ENCODE data around the gene CCT4. TPM values are rescaled to one million over a fixed set of nuclear protein-coding genes. Genes with fewer than 3 reads are reported as not detected.
A peak's percentile ranks its signal among the peaks of the same experiment; 100 is the strongest.
"Not testable (repeated sequence)": the region's sequence is repeated elsewhere in the genome, so short reads cannot be mapped to it uniquely, and the experiment has no call there.

Gene CCT4, protein sequence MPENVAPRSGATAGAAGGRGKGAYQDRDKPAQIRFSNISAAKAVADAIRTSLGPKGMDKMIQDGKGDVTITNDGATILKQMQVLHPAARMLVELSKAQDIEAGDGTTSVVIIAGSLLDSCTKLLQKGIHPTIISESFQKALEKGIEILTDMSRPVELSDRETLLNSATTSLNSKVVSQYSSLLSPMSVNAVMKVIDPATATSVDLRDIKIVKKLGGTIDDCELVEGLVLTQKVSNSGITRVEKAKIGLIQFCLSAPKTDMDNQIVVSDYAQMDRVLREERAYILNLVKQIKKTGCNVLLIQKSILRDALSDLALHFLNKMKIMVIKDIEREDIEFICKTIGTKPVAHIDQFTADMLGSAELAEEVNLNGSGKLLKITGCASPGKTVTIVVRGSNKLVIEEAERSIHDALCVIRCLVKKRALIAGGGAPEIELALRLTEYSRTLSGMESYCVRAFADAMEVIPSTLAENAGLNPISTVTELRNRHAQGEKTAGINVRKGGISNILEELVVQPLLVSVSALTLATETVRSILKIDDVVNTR
- 289 TPM for polyA plus RNA-seq (2012; ENCODE audit: insufficient read depth, insufficient read length)

DNA sequence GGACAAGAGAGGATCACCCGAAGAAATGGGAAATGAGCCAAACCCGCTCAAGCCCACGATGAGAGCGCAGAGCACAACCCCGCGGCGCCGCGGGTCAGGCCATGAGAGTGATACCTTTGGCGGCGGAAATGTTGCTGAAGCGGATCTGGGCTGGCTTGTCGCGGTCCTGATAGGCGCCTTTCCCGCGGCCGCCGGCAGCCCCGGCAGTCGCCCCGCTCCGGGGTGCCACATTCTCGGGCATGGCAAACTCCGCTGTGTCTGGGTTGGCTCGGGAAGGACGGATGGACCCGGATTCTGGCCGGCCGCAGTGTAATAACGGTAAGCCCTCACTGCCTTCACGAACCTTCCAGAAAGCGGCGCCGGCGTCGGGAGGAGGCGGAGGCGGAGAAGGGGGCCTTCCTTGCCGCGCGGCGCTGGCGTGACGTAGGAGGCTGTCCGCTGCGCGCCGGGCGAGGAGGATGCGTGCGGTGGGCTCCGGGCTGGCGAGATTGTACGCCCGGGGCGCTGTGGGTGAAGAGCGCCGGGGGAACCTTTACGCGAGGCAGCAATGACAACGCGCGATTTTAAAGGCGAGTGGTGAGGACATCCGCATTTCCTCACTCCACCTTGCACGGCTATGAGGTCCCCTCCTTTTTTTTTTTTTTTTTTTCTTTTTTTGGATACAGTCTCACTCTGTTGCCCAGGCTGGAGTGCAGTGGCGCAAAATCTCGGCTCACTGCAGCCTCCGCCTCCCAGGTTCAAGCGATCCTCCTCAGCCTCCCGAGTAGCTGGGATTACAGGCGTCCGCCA lies at the start of gene CCT4:
Gene CCT4, minus strand, starts transcription at position 390 of the 789 bp plus-strand sequence. Its CDS starts 149 bp downstream, at position 241.
- peak; percentile 85 for DNase-seq (ENCODE audit: low read depth, low spot score)
- peak within 1 kb of the TSS; percentile 83 for H3K4me3 ChIP-seq (ENCODE audit: low read length)

DNA sequence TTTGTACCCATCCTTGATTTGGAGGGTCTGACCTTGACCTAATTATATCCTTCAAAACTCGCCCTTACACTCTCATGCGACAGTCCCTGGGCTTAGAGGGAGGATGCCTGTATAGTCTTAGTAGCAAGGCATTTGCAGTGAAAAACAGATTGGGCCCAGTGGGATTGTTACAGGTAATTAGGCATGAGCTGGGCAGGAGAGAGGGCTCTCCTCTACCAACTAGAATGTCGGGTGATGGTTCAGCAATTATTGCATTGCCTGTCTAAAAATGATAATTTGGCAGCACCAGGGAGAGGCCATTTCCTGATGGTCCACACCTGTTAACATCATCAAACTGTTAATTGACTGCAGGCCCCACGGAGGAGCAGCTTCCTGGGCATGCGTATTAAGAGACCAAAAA lies 49.4 kb upstream of the CCT4 start:
- no peak for DNase-seq (ENCODE audit: low read depth, low spot score)
- H3K4me3 ChIP-seq (ENCODE audit: low read length) = no peak overlapping the region

DNA sequence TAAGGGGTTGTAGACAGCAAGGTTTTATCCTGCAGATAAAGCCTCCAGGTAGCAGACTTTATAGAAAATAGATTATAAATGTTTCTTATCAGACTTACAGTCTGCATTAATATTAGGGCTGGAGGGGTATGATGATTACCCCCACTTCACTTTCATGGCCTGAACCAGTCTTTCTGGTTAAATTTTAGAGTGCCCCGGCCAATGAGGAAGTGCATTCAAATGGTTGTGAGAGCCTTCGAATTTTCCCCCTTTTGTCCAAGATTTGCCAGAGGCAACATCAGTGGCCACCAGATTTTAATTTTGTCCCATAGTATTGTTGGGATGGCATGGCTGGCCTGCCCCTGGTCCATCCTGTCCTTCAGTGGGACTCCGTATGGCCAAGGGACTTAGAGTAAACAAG lies 48.6 kb upstream of the CCT4 start:
- no peak overlapping the region for H3K4me3 ChIP-seq (ENCODE audit: low read length)
- no peak for DNase-seq (ENCODE audit: low read depth, low spot score)

DNA sequence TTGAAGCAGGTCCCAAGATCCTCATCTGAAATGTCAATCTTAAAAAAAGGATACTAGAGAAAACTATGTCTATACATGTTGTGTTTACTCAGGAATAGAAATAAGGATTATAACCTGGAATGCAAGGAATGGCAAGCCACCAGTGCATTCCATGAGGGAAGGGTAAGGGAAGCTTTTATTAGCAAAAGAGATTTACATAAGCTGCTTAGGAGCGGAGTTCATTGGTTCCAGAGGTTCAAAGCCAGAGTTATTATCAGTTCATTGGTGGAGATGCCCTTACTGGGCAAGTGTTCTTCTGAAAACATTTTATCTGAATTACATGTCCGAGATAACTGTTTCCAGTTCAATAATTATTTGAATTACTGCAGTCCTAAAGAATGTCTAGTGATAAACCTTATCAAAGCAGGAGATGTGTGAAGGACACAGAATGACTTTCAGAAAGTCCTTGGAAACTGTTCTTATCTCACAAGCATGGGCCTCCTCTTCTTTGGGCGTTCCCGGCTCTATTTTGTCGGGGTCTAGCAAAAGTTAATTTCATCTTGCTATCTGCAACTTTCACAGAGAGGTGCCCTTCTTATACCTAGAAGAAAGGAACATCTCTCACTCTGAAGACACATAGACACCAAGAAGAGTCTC lies 40.5 kb upstream of the CCT4 start:
- no peak overlapping the region for H3K4me3 ChIP-seq (ENCODE audit: low read length)
- DNase-seq (ENCODE audit: low read depth, low spot score) = no peak

- H3K4me3 ChIP-seq (ENCODE audit: low read length) = no peak overlapping the region
- DNase-seq (ENCODE audit: low read depth, low spot score) = no peak
These were observed 38.3 kb upstream of the CCT4 start for GRCh38 chr2:61926531-61927477.

GRCh38 chr2:61924895-61925663 lies 36.6 kb upstream of the CCT4 start:
- no peak for DNase-seq (ENCODE audit: low read depth, low spot score)
- H3K4me3 ChIP-seq (ENCODE audit: low read length) = no peak overlapping the region

DNA sequence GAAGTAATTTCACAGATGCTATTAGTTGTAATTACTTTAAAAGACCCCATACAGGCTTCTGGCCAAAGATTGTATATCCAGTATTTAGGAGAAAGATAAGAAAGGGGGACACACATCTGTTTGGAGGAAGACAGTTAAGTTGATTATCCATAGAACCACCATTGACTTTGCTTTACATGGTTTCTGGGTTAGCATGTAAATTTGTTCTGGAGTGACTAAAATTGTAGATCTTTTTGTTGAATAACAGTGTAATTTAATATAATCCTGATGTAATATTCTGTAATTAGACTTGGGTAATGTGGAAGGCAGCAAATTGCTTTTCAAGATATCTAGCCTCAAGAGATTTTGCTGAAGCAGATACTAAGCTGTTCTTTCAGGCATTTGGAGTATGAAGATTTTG lies 34.3 kb upstream of the CCT4 start:
- no peak for DNase-seq (ENCODE audit: low read depth, low spot score)
- H3K4me3 ChIP-seq (ENCODE audit: low read length) = no peak overlapping the region

DNA sequence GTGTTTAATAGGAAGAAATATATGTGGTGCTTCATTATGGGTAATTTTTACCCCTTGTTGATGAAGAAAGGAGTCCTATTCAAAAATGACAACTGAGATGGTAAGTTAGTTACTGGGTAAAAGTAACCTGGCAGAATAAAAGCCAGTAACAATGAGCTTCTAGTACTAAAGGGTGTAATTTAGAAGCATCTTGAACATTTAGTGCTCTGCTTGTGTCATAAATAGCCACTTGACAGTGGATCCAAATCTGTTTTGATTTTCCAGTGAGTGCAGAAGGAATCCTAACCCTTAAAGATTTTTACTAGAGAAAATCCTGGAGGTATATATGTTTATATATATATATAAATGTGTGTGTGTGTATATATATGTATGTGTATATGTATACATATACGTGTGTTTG lies 32.1 kb upstream of the CCT4 start:
- no peak overlapping the region for H3K4me3 ChIP-seq (ENCODE audit: low read length)
- DNase-seq (ENCODE audit: low read depth, low spot score) = no peak

DNA sequence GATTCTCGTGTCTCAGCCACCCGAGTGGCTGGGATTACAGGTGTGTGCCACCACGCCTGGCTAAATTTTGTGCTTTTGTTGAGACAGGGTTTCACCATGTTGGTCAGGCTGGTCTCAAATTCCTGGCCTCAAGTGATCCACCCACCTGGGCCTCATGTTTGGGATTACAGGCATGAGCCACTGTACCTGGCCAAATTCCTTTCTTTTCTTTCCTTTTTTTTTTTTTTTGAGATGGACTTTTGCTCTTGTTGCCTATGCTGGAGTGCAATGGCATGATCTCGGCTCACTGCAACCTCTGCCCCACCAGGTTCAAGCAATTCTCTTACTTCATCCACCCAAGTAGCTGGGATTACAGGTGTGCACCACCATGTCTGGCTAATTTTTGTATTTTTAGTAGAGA lies 26.3 kb upstream of the CCT4 start:
- not testable (repeated sequence) for DNase-seq (ENCODE audit: low read depth, low spot score)

GRCh38 chr2:61911510-61911909 lies 23.1 kb upstream of the CCT4 start:
- DNase-seq (ENCODE audit: low read depth, low spot score) = no peak
- H3K4me3 ChIP-seq (ENCODE audit: low read length) = no peak overlapping the region

More for the DNA sequence above, 26.3 kb upstream of the CCT4 start:
- H3K4me3 ChIP-seq (ENCODE audit: low read length) = not testable (repeated sequence)

GRCh38 chr2:61910603-61911002 lies 22.1 kb upstream of the CCT4 start:
- H3K4me3 ChIP-seq (ENCODE audit: low read length) = no peak overlapping the region
- DNase-seq (ENCODE audit: low read depth, low spot score) = no peak

GRCh38 chr2:61909116-61909515 lies 20.7 kb upstream of the CCT4 start:
- DNase-seq (ENCODE audit: low read depth, low spot score) = no peak
- H3K4me3 ChIP-seq (ENCODE audit: low read length) = no peak overlapping the region

- no peak for DNase-seq (ENCODE audit: low read depth, low spot score)
These were observed 17.7 kb upstream of the CCT4 start for GRCh38 chr2:61906186-61906470.

DNA sequence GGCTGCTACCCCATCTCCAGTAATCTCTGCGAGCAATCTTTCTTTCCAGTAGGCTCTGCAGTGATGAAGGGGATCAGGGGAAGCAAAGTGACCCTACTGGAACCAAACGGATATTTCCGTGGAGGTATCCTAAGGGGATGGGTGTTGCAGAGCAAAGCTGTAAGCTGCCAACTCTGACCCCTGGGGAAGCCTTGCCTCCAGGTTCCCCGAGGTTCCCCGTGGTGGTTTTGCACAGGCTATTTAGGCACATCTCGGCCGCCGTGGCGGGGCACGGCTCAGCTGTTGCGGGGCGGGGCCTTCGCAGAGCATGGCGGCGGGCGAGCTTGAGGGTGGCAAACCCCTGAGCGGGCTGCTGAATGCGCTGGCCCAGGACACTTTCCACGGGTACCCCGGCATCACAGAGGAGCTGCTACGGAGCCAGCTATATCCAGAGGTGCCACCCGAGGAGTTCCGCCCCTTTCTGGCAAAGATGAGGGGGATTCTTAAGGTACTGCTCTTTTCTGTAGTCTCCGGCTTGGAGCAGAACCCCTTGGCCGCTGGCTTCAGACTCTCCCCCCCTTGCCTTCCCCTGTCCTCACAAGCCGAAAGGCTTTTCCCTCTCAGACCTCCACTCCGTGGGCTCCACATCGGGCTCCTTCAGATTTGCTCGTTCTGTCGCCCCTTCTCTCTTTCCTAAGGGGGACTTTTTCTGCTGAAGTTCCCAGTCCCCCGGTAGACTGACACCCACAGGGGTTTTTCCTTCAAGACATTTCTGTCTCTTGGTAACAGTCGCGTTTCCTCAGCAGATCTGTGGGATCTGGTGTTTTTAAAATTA lies 17.1 kb upstream of the CCT4 start, which contains the start of gene COMMD1:
Gene COMMD1, plus strand, starts transcription at position 303 of the 814 bp plus-strand sequence. Its CDS starts 5 bp downstream, at position 308.
- DNase-seq (ENCODE audit: low read depth, low spot score) = peak; percentile 70
- peak within 1 kb of the TSS; percentile 95 for H3K4me3 ChIP-seq (ENCODE audit: low read length)

More at GRCh38 chr2:61906186-61906470, 17.7 kb upstream of the CCT4 start:
- H3K4me3 ChIP-seq (ENCODE audit: low read length) = peak overlapping the region; percentile 95

GRCh38 chr2:61900281-61900680 lies 11.8 kb upstream of the CCT4 start:
- DNase-seq (ENCODE audit: low read depth, low spot score) = no peak
- H3K4me3 ChIP-seq (ENCODE audit: low read length) = no peak overlapping the region

- no peak for DNase-seq (ENCODE audit: low read depth, low spot score)
These were observed 10.4 kb upstream of the CCT4 start for GRCh38 chr2:61898810-61899209.

DNA sequence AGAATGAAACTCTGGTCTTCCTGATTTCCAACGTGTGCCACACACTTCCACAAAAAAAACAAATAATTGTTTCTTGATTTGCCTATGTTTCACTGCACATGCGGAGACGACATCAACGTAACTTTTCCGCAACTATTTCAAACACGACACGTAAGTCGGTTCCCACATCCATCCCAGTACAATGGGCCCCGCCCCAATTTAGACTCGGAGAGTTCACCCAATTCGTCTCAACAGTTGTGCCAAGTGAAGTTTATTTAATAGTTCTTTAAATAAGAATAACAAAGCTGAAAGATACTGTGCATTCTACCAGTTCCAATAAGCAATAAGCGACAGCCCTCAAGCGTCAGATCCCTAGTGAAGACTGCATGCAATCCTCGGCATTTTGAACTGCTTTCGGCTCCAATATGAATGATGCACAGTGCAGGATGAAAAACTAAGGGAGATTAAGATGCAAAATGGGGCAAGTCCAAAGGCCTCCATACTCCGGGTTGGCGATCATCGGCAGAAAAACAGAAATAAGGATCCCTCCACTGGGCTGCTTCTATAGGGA lies 664 bp downstream of the CCT4 start:
- peak overlapping the region; percentile 83 for H3K4me3 ChIP-seq (ENCODE audit: low read length)
- no peak for DNase-seq (ENCODE audit: low read depth, low spot score)

More at GRCh38 chr2:61898810-61899209, 10.4 kb upstream of the CCT4 start:
- no peak overlapping the region for H3K4me3 ChIP-seq (ENCODE audit: low read length)
